GM15510 (cell line): ENCODE measurements around the gene OSBP2.

ENCODE experiments used
- POLR2A ChIP-seq: IDR thresholded peaks from 3 replicates; pipeline ENCODE4 v1.6.1; 2011; ENCODE audit warnings: borderline replicate concordance; ENCODE audit not compliant: insufficient read length; ENCODE audit errors: extremely low read depth

Gene OSBP2

DNA sequence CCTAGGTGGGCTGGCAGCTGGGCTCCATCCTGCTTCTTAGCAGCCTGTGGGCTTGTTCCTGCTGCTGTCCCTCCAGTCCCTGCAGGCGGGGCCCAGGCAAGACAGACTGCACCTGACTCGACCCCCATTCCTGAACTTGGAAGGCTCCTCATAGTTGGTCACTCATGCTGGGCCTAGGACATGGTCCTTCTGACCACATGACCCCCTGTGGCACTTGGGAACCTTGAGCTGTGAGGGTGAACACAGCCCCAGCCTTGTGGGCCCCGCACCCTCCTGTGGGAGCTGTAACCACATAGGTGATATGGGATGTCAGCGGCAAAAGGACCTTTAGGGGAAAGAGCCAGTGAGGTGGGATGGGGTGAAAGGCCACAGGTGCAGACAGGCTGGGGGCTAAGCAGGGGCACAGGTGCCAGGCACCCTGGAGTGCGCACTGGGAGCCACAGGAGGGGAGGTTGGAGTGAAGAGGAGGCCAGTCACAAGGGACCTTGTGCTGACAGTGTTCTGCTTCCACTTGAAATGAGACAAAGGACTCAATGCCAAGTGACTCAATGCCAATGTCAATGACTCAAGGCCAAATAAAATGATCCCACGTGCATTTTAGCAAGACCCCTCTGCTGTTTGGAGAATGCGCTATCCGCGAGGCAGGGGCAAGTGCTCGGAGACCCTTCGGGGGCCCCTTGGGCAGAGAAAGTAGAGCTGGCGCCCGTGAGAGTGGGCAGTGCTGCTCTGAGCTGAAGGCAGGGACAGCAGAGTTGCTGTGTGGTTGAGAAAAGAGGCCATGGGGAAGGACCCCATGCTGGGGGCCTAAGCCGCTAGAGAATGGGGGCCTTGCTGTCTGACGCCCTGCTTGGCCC, 183.2 kb downstream of the OSBP2 start:
- no peak for TF ChIP-seq POLR2A

GRCh38 chr22:30878516-30879414, 184.1 kb downstream of the OSBP2 start:
- TF ChIP-seq POLR2A: no peak

DNA sequence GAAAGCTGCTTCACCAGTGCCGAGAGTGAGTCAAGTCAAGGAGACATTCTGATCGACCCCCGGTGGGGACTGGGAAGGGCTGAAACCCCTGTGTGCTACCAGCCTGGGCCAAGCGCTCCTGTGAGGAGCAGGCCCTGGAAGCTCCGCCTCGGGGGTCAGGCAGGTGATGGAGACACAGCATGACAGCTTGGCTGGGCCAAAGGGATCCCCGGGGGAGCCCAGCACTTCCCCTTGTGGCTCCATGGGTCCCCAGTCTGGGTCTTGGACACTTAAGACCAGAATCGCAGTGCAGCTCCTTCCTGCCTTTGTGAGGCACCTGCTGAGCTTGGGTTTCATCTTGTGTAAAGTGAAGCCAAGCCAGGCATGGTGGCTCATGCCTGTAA, 184.7 kb downstream of the OSBP2 start:
- TF ChIP-seq POLR2A: no peak

GRCh38 chr22:30880181-30880601, 185.5 kb downstream of the OSBP2 start:
- TF ChIP-seq POLR2A: no peak

DNA sequence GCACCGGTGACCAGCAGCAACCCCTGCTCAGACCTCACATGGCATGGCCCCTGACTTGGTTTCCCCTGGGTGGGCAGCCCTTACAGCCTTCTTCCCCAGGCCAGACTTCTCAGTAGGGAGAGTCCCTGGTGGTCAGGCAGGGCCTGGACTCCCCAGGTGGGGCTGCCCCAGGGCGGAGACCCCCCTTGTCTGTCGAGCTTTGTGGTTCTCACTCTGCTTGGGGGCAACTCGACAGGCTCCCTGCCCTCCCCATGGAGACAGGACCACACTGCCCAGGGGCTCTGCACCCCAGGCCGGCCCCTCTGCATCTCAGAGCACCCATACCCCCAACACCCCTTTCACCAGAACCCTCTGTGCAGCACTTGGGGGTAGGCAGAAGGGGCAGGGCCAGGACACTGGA, 186.2 kb downstream of the OSBP2 start:
- TF ChIP-seq POLR2A: no peak

- TF ChIP-seq POLR2A: no peak
Observed at GRCh38 chr22:30881361-30882183, 186.9 kb downstream of the OSBP2 start.

DNA sequence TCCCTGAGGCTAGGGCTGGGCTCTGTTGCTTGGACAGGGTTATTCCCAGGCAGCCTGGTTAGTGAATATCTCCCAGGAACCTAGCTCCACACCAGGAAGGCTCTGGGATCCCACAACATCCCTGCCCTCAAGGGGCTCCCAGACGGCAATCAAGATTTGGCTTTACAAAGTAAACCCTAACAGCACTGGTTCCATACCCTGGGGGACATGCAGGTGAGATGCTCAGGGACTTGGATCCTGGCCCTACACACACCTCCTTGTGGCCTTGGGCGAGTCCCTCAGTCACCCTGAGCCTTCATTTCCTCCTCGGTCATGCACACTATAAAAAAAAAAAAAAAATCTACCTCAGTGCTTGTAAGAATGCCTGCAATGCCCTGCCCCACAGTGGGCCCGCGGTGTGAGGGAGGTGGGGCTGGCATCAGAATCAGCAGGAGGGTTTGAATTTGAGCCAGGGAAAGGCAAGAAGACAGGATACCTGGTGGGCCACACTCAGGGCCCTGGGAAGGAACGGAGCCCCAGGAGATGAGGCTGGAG, 187.6 kb downstream of the OSBP2 start:
- no peak for TF ChIP-seq POLR2A

DNA sequence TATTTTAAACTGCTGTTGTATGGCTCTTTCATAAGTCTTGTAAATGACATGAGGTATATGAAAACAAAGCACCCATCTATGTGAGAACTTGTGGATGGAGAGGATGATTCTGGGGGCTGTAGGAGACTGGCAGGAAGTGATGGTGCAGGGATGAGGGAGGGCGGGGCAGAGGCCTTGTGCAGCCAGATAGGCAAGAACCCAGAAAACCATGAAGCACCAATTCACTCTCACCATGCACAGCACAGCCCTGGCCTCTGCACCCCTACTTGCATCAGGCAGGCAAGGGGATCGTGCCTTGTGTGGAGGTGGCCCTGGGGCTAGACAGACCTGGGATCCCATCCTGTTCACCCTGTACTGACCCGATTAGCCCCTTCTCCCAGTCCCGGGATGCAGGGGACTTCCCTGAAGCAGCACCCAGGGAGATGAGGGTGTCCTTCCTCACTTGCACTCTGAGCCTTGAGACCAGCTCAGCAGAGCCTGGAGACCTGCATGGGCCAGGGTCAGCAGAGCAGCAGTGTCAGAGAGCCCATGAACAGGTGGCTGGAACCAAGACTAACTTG, 188.4 kb downstream of the OSBP2 start:
- no peak for TF ChIP-seq POLR2A

DNA sequence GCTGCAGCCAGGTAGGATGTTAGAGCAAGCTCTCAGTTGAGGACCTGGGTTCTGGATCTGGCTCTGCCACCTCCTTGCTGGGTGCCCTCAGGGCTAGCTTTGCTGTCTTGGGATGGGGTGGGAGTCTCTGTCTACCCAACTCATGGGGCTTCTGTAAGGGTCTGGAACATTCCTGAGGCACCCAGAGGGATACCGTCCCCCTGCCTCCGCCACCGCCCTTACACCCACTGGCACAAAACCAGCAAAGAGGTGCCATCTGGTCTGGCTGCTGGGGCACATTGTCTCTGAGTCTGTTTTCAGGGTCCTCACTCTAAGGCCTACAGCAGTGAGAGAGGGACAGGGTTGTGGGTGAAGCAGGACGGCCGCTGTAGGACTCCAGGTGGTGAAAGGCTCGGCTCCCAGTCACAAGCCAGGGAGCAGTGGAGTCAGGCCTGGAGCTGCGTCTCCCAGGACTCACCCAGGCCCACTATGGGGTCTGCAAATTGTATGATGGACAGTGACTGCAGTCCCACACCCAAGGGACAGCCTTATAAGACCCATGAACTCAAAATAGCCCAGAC, 189.0 kb downstream of the OSBP2 start:
- TF ChIP-seq POLR2A: no peak

- no peak for TF ChIP-seq POLR2A
Observed at GRCh38 chr22:30884211-30885000, 189.7 kb downstream of the OSBP2 start.

- no peak for TF ChIP-seq POLR2A
Observed at GRCh38 chr22:30885001-30885366, 190.3 kb downstream of the OSBP2 start.

- TF ChIP-seq POLR2A: no peak
Observed at GRCh38 chr22:30885591-30885990, 190.9 kb downstream of the OSBP2 start.

DNA sequence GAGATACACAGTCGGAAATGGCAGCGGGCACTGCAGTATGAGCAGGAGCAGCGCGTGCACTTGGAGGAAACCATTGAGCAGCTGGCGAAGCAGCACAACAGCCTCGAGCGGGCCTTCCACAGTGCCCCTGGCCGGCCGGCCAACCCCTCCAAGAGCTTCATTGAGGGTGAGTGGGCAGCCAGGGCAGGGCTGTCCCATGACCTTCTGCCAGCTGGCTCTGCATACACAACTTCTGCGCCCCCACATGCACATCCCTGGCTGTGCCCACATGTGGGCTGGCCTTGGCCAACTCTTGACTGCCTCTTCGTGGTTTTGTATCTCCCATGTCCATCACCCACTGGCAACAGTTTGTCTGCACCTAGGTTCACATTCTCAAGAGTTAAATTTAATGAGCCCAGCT, 192.8 kb downstream of the OSBP2 start:
- TF ChIP-seq POLR2A: no peak
